ENCODE data around the gene UBE2F.

DNA sequence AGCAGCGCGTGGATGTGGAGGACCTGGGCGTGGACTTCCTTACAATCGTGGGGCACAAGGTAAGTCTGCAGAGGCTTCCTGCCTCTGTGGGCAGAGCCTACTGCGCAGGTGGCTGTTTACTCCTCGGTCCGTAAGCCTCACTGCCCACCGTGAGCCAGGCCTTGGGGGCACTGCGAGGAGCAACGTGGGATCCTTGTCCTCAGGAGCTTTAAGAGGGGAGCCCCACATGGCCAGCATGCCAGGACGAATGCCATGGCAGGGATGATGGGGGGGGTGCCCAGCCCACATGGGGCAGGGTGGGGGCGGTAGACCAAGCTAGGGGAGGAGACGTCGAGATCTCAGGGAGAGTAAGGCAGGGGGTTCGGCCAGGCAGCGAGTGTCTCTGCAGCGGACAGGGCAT is 115.3 kb downstream of the UBE2F start:
- TF ChIP-seq, protein P1, sequence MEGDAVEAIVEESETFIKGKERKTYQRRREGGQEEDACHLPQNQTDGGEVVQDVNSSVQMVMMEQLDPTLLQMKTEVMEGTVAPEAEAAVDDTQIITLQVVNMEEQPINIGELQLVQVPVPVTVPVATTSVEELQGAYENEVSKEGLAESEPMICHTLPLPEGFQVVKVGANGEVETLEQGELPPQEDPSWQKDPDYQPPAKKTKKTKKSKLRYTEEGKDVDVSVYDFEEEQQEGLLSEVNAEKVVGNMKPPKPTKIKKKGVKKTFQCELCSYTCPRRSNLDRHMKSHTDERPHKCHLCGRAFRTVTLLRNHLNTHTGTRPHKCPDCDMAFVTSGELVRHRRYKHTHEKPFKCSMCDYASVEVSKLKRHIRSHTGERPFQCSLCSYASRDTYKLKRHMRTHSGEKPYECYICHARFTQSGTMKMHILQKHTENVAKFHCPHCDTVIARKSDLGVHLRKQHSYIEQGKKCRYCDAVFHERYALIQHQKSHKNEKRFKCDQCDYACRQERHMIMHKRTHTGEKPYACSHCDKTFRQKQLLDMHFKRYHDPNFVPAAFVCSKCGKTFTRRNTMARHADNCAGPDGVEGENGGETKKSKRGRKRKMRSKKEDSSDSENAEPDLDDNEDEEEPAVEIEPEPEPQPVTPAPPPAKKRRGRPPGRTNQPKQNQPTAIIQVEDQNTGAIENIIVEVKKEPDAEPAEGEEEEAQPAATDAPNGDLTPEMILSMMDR (IDR thresholded peaks at IDR 0.05) = no peak
- TF ChIP-seq POLR2A (IDR thresholded peaks at IDR 0.05) (no peak), EP300 (IDR thresholded peaks at IDR 0.05) (no peak)
